Stimulated activated CD4-positive, alpha-beta T cell treated with anti-CD3 and anti-CD28 coated beads, TNF-alpha, amount 100 ng/mL, for 1 hour (primary cell): ENCODE data around the gene TH.
"Not testable (repeated sequence)": the region's sequence is repeated elsewhere in the genome, so short reads cannot be mapped to it uniquely, and the experiment has no call there.

ENCODE experiments used
- DNase-seq, 3 donors: peaks; one replicate each; pipeline ENCODE4 v3.0.0-alpha.2; 2020; ENCODE audit warnings: low read depth in 3 of 3, low spot score in 1 of 3

TH gene

GRCh38 chr11:2132246-2132645 lies 39.4 kb downstream of the TH start:
- no peak for DNase-seq

DNA sequence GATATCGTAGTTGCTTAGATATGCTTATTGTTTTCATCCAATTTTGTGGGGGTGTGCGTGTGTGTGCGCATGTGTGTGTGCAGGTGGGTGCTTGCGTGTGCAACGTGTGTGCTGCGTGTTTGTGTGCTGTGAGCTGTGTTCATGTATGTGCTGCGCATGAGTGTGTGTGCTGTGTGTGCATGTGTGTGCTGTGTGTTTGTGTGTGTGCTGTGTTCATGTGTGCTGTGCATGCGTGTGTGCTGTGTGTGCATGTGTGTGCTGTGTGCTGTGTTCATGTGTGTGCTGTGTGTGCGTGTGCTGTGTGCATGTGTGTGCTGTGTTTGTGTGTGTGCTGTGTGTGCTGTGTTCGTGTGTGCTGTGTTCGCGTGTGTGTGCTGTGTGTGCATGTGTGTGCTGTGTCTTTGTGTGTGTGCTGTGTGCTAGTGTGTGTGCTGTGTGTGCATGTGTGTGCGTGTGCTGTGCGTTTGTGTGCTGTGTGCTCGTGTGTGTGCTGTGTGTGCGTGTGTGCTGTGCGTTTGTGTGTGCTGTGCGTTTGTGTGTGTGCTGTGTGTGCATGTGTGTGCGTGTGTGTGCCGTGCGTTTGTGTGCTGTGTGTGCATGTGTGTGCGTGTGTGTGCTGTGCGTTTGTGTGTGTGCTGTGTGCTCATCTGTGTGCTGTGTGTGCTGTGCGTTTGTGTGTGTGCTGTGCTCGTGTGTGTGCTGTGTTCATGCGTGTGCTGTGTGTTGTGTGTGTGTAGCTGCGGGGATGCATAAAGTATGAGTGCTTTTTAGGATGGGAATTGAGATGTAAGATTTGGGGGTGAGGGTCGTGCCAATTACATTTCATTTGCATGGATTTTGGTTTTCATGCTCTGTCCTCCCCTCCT lies 40.0 kb downstream of the TH start:
- no peak for DNase-seq

DNA sequence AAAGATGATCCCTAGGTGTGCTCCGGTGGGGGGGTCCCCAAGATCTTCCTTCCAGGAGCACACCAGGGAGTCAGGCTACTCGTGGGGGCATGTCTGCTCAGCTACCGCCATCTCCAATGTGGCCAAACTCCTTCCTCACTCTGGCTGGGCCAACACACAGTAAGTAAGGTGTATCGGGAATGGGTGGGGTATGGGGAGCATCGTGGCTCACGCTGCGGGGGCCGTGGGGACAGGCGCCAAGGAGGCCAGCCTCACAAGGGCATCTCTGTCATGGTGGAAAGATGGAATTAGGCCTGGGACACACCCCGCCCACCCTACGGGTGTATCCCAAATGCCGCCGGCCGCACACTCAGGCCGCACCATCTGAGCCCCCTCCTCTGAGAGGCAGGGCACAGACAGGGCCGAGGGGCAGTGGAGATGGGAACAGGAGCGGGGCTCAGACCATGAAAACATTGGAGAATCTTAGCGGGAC lies 40.7 kb downstream of the TH start:
- DNase-seq, result no peak

- DNase-seq, result no peak
Observed at GRCh38 chr11:2129699-2130366, 41.8 kb downstream of the TH start.

GRCh38 chr11:2129308-2129698 lies 42.3 kb downstream of the TH start:
- DNase-seq, result no peak

- no peak for DNase-seq
Observed at GRCh38 chr11:2128511-2129307, 42.9 kb downstream of the TH start.

DNA sequence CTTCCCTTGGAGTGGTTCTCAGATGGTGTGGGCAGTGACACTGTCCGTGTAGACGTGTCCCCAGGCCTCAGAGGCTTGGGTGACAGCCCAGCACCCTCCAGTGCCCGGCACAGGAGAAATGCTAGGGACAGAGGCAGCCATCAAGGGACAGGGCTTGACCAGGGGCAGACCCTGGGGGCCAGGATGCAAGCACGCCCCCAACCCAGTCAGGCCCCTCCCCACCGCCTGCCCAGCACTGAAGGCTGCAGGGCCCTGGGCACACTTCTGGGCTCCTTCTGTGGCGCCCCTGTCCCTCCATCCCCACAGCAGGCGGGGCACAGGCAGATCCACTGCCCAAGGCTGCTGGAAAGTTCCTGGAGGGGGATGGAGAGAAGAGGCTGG lies 43.5 kb downstream of the TH start:
- DNase-seq, result no peak

DNA sequence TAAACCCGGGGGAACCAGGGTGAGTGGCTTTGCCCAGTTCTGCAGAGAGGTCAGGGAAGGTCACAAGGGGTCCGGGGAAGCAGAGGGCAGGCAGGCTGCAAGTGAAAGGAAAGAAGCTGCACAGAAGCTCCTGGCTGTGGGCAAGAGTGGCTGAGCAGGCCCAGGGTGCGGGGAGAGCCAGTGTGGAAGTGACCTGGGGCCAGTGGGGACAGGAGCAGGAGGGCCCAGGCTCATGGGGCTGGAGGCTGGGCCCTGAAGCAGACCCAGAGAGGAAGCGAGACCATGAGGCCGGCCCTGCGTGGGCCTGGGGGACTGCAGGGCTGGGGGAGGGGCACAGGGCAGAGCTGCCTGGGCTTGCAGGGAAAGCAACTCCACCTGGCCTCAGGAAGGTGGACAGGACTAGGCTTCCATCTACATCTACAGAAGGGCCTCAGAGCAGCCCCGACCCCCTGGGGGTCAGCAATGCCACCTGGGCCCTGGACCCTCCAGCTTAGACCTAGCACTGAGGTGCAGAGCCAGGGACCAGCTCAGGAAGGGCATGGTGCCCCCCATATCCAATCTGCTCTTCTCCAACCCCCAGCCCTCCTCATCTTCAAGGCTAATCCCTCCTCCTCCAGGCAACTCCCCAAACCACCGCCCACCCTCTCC lies 44.0 kb downstream of the TH start:
- DNase-seq, result no peak

GRCh38 chr11:2126520-2127085 lies 45.0 kb downstream of the TH start:
- DNase-seq, result no peak

DNA sequence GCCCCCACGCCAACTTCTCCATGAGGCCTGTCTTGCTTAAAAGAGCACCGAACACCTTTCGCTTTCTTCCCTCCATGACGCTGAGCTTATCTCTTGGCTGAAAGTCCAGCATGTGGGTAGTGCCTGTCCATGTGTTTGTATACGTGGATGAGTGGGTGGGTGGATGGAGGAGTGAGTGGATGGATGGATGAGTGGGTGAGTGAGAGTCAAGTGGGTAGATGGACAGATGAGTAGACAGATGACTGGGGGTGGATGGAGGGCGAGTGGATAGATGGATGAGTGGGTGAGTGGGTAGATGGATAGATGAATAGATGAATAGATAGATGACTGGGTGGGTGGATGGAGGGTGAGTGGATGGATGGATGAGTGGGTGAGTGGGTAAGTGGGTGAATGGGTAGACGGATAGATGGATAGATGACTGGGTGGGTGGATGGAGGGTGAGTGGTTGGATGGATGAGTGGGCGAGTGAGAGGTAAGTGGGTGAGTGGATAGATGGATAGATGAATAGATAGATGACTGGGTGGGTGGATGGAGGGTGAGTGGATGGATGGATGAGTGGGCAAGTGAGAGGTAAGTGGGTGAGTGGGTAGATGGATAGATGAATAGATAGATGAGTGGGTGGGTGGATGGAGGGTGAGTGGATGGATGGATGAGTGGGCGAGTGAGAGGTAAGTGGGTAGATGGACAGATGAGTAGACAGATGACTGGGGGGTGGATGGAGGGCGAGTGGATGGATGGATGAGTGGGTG lies 46.7 kb downstream of the TH start:
- not testable (repeated sequence) for DNase-seq

DNA sequence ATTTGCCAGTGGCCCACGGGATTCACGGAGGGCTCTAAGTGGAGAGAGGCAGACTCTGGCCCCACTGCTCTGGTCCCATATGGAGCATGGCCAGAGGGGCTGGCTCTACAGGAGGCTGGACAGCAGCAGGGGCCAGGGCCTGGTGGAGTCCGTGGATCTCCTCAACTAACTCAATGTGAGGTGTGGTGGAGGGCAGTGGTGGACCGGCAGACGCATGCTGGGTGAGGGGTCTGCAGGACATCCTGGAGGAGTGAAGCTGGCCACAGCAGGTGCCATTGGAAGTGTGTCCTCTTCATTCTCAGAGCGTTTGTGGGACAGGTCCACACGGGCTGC lies 48.0 kb downstream of the TH start:
- DNase-seq, result no peak

DNA sequence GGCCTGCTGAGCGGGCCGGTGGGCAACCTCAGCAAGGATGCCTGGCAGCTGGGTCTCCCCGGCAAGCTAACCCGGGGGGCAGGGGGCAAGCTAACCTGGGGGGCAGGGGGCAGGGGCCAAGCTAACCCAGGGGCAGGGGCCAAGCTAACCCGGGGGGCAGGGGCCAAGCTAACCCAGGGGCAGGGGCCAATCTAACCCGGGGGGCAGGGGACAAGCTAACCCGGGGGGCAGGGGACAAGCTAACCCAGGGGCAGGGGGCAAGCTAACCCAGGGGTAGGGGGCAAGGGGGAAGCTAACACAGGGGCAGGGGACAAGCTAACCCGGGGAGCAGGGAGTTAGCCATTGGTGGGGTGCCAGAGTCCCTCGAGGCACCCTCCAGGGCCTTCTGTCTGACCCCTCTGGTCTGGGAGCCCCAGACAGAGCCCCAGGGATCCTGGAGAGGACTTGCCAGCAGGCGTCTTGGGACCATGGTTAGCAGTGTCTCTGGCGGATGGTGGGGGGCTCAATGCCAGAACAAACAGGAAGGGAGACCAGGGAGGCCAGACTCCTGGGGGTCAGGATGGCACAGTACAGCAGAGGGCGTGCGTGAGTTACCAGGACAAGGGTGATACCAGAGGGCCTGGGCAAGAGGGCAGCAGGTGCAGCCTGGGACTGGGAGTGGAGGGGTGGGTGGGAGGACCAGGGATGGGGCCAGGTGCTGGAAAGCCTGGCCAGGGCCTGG lies 48.5 kb downstream of the TH start:
- no peak for DNase-seq

GRCh38 chr11:2122222-2122906 lies 49.3 kb downstream of the TH start:
- no peak for DNase-seq

GRCh38 chr11:2121227-2122130 lies 50.1 kb downstream of the TH start:
- no peak for DNase-seq

GRCh38 chr11:2120359-2121100 lies 51.1 kb downstream of the TH start:
- no peak for DNase-seq

- DNase-seq, result no peak
Observed at GRCh38 chr11:2118677-2119076, 52.9 kb downstream of the TH start.

DNA sequence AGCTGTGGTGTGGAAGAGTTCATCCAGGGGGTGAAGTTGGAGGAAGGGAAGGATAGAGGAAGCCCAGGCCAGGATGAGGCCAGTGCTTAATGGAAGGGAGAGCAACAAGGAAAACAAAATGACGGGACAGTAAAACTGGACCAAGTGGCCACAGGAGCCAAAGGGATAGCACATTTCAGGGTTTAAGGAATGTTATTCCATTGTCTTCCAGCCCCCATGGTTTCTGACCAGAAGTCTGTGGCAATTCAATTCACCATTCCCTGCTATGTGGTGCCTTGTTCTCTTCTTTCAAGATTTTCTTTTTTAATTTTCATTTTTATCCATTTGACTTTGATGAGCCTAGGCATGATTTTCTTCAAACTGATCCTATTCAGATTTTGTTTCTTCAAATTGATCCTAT lies 54.9 kb downstream of the TH start:
- no peak for DNase-seq
